Inflammatory macrophage treated with lipopolysaccharide for 4 hours (primary cell): ENCODE results near the gene KCNJ13.
"Not testable (repeated sequence)": the region's sequence is repeated elsewhere in the genome, so short reads cannot be mapped to it uniquely, and the experiment has no call there.

Source experiments
- DNase-seq: peaks from one replicate; pipeline ENCODE4 v3.0.0-alpha.2; 2020

KCNJ13 gene

DNA sequence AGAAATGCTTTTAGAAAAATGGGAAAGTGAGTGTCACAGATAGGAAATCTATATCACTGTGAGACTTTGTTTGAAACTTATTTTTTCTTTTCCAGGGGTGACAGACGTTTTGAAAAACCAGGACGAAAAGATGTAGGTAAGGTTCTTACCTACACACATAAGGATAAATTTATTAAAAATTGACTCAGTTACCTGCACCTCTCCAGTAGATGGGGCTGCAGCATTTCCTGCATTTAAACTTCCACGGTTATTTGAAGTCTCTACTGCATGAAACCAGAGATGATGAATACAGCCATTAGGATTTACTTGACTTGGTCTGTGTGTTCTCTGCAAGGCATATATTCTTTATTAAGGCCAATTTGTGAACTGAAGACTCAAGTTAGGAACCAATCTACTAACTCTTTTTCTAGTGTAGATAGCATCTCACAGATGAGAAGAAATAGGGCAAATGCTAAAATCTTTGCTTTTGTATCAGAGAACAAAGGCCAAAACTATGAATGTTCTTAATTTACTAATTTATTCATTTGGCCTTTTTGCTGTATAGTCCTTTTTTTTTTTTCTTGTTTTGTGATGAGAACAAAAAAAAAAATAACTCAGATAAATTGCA lies 15.0 kb downstream of the KCNJ13 start:
- DNase-seq, result no peak

- no peak for DNase-seq
These were observed 18.5 kb downstream of the KCNJ13 start for GRCh38 chr2:232757905-232758304.

DNA sequence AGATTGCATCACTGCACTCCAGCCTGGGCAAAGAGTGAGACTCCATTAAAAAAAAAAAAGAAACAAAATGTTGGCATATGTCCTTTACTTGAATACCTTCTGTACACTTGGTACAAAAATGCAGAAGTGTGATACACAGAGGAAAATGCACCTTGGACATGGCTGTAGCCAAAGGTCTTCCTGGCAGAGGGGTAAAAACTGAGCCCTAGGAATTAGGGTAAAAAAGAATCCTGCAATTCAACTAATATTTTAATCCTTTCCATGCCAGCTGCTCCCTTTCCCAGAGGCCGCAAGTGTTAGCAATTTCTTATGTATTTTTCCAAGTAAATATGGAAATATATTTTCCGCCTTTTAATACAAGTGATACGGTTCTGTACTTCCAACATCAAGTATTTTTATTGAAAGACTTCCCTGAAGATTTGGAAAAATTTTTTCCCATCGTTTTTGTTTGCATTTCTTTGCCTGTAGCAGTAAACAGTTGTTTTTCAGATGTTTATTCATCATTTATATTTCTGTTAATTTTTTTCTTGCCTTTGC lies 26.2 kb downstream of the KCNJ13 start:
- DNase-seq, result no peak

DNA sequence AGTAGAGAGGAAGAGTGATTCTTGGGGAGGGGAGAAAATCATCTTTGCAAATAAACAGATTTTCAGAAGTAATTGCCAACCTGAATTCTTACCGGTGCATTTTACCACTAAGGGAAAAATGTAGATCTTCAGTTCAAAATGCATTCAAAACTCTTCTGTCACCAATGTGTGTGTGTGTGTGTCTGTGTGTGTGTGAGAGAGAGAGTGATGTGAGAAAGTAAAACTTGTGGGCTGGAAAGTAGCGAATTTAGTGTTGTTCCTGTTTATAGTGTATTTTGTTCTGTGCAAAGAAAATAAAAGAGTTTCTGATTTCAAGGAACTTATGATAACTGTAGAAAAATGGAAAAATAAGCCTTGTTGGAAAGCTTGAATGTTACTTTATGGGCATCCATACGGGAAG lies 27.0 kb downstream of the KCNJ13 start:
- no peak for DNase-seq

GRCh38 chr2:232748038-232748437 lies 28.3 kb downstream of the KCNJ13 start:
- no peak for DNase-seq

DNA sequence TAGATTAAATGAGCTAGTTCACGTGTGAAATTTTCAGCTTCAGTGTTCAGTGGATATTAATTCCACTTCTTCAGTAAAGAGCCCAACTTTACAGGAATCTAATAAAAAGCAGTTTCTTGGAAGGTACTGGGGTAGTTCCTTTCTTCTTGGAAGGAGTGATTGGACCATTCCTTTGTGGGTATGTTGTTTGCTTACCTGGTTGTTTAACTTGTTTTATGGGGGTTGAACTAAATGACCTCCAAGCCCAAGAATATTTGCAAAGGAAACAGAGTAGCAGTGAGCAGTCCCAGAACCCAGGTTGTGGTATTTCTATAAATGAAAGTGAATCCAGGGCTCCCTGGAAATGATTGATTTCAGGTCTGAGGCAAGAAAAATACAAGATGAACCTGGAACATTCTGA lies 31.4 kb downstream of the KCNJ13 start:
- DNase-seq, result no peak

- no peak for DNase-seq
These were observed 34.4 kb downstream of the KCNJ13 start for GRCh38 chr2:232741972-232742371.

DNA sequence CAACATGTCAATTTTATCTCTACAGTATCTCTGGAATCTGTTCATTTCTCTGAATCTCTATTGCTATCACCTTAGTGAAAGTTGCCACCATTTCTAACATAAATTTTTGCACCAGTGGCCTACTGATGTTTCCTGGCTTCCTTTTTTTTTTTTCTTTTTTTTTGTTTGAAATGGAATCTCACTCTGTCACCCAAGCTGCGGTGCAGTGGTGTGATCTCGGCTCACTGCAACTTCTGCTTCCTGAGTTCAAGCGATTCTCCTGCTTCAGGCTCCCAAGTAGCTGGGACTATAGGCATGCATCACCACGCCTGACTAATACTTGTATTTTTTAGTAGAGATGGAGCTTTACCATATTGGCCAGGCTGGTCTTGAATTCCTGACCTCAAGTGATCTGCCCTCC lies 35.1 kb downstream of the KCNJ13 start:
- peak; percentile 36 for DNase-seq

GRCh38 chr2:232731470-232731869 lies 44.9 kb downstream of the KCNJ13 start:
- DNase-seq, result no peak

GRCh38 chr2:232728785-232729184 lies 47.6 kb downstream of the KCNJ13 start:
- DNase-seq, result no peak

DNA sequence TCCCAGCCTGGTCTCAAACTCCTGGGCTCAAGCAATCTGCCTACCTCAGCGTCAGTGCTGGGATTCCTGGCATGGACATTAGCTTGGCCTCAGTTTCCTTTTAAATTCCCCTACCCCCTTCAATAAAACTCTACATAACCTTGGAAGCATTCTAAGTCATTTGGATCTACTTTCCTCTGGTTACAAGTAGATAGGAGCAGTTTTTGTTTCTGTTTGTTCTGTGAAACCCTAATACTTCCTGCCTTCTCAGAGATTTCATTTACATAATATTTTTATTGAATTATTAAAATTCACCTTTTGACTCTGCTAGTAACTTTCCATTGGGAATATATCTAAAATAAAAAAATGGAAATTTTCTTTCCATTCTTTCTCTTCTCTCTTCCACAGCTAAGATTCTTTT lies 53.3 kb downstream of the KCNJ13 start:
- DNase-seq, result no peak

GRCh38 chr2:232721882-232722281 lies 54.5 kb downstream of the KCNJ13 start:
- DNase-seq, result peak; percentile 6

DNA sequence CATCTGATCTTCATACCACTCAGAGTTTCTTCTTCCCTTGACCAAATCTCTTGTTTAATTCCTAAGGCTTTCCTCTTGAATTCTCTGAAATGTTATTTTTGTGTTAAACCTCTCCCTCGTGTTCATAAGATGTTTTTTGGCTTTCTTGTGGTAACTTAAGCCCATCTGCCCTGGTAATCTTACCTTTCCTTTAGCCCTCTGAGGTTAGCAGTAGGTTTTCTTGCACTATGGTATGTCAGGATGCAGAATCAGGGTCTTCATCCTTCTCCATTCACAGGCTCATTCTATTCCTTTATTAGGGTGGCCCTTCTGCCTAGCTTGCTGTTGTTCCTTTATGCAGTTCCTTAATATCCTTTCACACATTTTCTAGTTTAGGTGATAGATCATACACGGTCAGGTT lies 55.1 kb downstream of the KCNJ13 start:
- no peak for DNase-seq

GRCh38 chr2:232720056-232720455 lies 56.3 kb downstream of the KCNJ13 start:
- DNase-seq, result not testable (repeated sequence)
